Endothelial cell (in vitro differentiated cells): ENCODE results near the gene RHOT1. TPM values are rescaled to one million over a fixed set of nuclear protein-coding genes. Genes with fewer than 3 reads are reported as not detected.
"Not testable (repeated sequence)": the region's sequence is repeated elsewhere in the genome, so short reads cannot be mapped to it uniquely, and the experiment has no call there.

Experiments used
- DNase-seq: peaks from one replicate; pipeline ENCODE4 v3.0.0; 2021; ENCODE audit warnings: low spot score
- H3K27ac Mint-ChIP-seq: one replicate; pipeline ENCODE4 v1.8.0; 2021; ENCODE audit warnings: mixed read lengths, inconsistent platforms; ENCODE audit not compliant: unreplicated experiment
- H3K27me3 Mint-ChIP-seq: one replicate; pipeline ENCODE4 v1.8.0; 2021; ENCODE audit warnings: mild to moderate bottlenecking, moderate library complexity, mixed read lengths, inconsistent platforms; ENCODE audit not compliant: unreplicated experiment
- H3K36me3 Mint-ChIP-seq: one replicate; pipeline ENCODE4 v1.8.0; 2021; ENCODE audit warnings: mild to moderate bottlenecking, low read depth, mixed read lengths, inconsistent platforms; ENCODE audit not compliant: unreplicated experiment
- H3K4me1 Mint-ChIP-seq: one replicate; pipeline ENCODE4 v1.8.0; 2021; ENCODE audit warnings: mild to moderate bottlenecking, mixed read lengths, inconsistent platforms; ENCODE audit not compliant: unreplicated experiment
- H3K4me3 Mint-ChIP-seq: one replicate; pipeline ENCODE4 v1.8.0; 2021; ENCODE audit warnings: mild to moderate bottlenecking, mixed read lengths, inconsistent platforms; ENCODE audit not compliant: unreplicated experiment
- H3K9me3 Mint-ChIP-seq: one replicate; pipeline ENCODE4 v1.8.0; 2021; ENCODE audit warnings: mixed read lengths, inconsistent platforms; ENCODE audit not compliant: unreplicated experiment
- CTCF ChIP-seq: fragments of 200-600 bp; sonication (generic); IDR thresholded peaks from one replicate; pipeline ENCODE4 v1.5.0; 2021; ENCODE audit warnings: antibody characterized with exemption; ENCODE audit not compliant: unreplicated experiment
- total RNA-seq: library from RNA; stranded (reverse); fragmentation: NEBNext Ultra II Directional; extraction: Animal tissue kit (Norgen Biotek cat#: 25700); gene quantifications from one replicate; pipeline ENCODE4 v1.2.1, GENCODE V29; 2021; ENCODE audit not compliant: unreplicated experiment

The RHOT1 gene
- total RNA-seq, 1 donor from 2014 or later = 21.4 TPM

- no peak for TF ChIP-seq CTCF
- Mint-ChIP-seq H3K27ac (no peak overlapping the region), H3K36me3 (no peaks in the 10 kb centered on the region), H3K4me1 (no peaks in the 10 kb centered on the region), H3K4me3 (no peak overlapping the region), H3K27me3 (no peaks in the 10 kb centered on the region), H3K9me3 (no peaks in the 10 kb centered on the region)
- no peak for DNase-seq
Observed at GRCh38 chr17:32124985-32125847, 17.1 kb upstream of the RHOT1 start.

GRCh38 chr17:32125848-32126153 lies 16.5 kb upstream of the RHOT1 start:
- no peaks in the 10 kb centered on the region for H3K4me1 Mint-ChIP-seq
- no peak overlapping the region for H3K27ac Mint-ChIP-seq
- no peaks in the 10 kb centered on the region for H3K9me3 Mint-ChIP-seq
- H3K27me3 Mint-ChIP-seq = no peaks in the 10 kb centered on the region
- no peak for TF ChIP-seq CTCF
- no peak for DNase-seq
- no peak overlapping the region for H3K4me3 Mint-ChIP-seq
- H3K36me3 Mint-ChIP-seq = peaks cover 3% of the 10 kb centered on the region

GRCh38 chr17:32126325-32126724 lies 16.0 kb upstream of the RHOT1 start:
- H3K4me3 Mint-ChIP-seq = no peak overlapping the region
- H3K9me3 Mint-ChIP-seq = no peaks in the 10 kb centered on the region
- no peak for TF ChIP-seq CTCF

GRCh38 chr17:32126746-32127145 lies 15.6 kb upstream of the RHOT1 start:
- Mint-ChIP-seq H3K4me3 (no peak overlapping the region), H3K4me1 (no peaks in the 10 kb centered on the region), H3K27me3 (no peaks in the 10 kb centered on the region), H3K36me3 (peaks cover 4% of the 10 kb centered on the region), H3K27ac (no peak overlapping the region), H3K9me3 (no peaks in the 10 kb centered on the region)
- TF ChIP-seq CTCF = no peak
- DNase-seq = no peak

More at GRCh38 chr17:32126325-32126724, 16.0 kb upstream of the RHOT1 start:
- no peaks in the 10 kb centered on the region for H3K4me1 Mint-ChIP-seq
- H3K27ac Mint-ChIP-seq = no peak overlapping the region
- no peak for DNase-seq
- H3K36me3 Mint-ChIP-seq = peaks cover 4% of the 10 kb centered on the region
- H3K27me3 Mint-ChIP-seq = no peaks in the 10 kb centered on the region

GRCh38 chr17:32127158-32127897 lies 15.0 kb upstream of the RHOT1 start:
- no peaks in the 10 kb centered on the region for H3K4me1 Mint-ChIP-seq
- H3K36me3 Mint-ChIP-seq = peaks cover 4% of the 10 kb centered on the region
- DNase-seq = peak; percentile 30
- TF ChIP-seq CTCF = no peak
- H3K4me3 Mint-ChIP-seq = peak overlapping the region; percentile 83
- no peaks in the 10 kb centered on the region for H3K27me3 Mint-ChIP-seq
- H3K27ac Mint-ChIP-seq = no peak overlapping the region
- H3K9me3 Mint-ChIP-seq = no peaks in the 10 kb centered on the region

GRCh38 chr17:32128470-32128869 lies 13.8 kb upstream of the RHOT1 start:
- not testable (repeated sequence) for H3K36me3 Mint-ChIP-seq, H3K4me3 Mint-ChIP-seq, H3K4me1 Mint-ChIP-seq, H3K27me3 Mint-ChIP-seq, H3K27ac Mint-ChIP-seq, DNase-seq, H3K9me3 Mint-ChIP-seq
